C4-2B (cell line): Measurements from ENCODE around the gene ACSM5.

Experiments used
- H3K27ac ChIP-seq: fragments of 450-650 bp; 2 replicates; pipeline ENCODE4 v1.5.1; 2017
- CTCF ChIP-seq: fragments of 450-650 bp; conservative IDR thresholded peaks from 2 replicates; pipeline ENCODE4 v1.5.1; 2017; ENCODE audit warnings: mild to moderate bottlenecking
- ZFX ChIP-seq: fragments of 450-650 bp; IDR thresholded peaks from 2 replicates; pipeline ENCODE4 v1.6.1; 2017

ACSM5 gene

GRCh38 chr16:20388854-20389253, 20.5 kb upstream of the ACSM5 start:
- TF ChIP-seq CTCF (no peak), ZFX (no peak)

DNA sequence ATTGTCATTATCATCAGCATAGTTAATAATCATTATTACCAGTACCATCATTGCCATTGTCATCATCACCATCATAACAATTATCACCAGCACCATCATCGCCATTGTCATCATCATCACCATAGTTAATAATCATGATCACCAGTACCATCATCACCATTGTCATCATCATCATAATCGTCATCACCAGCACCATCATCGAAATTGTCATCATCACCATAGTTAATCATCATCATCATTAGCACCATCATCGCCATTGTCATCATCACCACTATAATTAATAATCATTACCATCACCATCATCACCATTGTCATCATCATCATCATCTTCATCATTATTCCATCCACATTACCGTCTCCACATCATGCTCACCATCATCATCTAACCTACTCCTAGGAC, 18.3 kb upstream of the ACSM5 start:
- H3K27ac ChIP-seq = no peak overlapping the region
- TF ChIP-seq CTCF = no peak
- TF ChIP-seq ZFX = no peak

More at GRCh38 chr16:20388854-20389253, 20.5 kb upstream of the ACSM5 start:
- H3K27ac ChIP-seq = no peak overlapping the region

DNA sequence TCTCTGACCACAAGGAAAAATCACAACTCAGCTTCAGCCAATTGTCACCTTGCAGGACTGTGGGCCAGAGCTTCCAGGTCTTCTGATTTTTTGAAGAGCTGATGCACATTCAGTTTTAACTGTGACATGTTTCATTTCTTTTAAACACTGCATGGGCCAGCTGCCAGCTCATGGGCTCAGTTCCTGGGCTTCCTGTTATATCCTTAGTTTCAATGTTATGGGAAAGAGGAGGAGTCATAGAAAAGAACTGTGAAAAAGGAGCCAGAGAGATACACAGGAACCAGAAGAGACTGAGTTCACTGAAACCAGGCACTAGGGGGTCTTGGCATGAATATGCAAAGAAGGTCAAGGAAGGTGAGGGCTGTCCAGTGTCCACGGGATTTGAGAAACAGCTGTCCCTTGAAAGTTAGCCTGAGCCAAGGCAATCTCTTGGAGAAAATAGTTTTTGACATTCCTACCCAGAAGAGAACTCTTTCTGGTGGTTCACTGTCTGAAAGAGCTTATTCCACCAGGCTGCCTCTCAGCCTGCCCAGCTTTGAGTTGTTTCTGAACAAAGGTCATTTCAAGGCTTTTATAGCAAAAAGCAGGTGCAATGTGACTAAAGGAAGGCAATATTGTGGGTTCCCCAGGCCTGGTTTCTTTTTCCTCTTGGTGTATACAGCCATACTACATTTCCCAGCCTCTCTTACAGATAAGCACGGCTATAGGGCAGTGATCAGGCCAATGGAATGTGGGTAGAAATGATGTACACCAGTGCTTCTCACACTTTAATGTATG, 15.3 kb upstream of the ACSM5 start:
- TF ChIP-seq ZFX = no peak
- no peak for TF ChIP-seq CTCF
- H3K27ac ChIP-seq = no peak overlapping the region

GRCh38 chr16:20395946-20396345, 13.4 kb upstream of the ACSM5 start:
- H3K27ac ChIP-seq = no peak overlapping the region
- TF ChIP-seq ZFX (no peak), CTCF (no peak)

DNA sequence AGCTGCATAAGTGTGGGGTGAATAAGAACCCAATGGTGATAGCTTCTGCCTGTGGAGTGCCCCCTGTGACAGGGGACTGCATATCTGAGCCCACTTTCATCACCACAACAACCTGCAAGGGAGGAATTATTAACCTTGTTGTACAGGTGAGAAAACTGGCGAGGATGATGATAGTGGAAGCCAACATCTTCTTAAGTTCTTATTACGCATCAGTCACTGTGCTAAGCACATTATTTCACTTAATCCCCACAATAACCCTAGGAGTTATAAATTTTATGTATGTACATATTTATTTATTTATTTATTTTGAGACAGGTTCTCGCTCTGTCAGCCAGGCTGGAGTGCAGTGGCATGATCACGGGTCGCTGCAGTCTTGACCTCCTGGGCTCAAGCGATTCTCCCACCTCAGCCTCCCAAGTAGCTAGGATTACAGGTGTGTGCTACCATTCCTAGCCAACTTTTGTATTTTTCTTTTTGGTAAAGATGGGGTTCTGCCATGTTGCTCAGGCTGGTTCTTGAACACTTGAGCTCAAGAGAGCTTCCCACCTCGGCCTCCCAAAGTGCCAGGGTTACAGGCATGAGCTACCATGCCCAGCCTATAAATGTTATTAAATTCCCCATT, 12.4 kb upstream of the ACSM5 start:
- no peak overlapping the region for H3K27ac ChIP-seq
- TF ChIP-seq ZFX = no peak
- no peak for TF ChIP-seq CTCF

GRCh38 chr16:20397468-20398074, 11.8 kb upstream of the ACSM5 start:
- H3K27ac ChIP-seq = no peak overlapping the region
- TF ChIP-seq ZFX = no peak
- TF ChIP-seq CTCF = no peak

GRCh38 chr16:20398603-20399002, 10.7 kb upstream of the ACSM5 start:
- no peak overlapping the region for H3K27ac ChIP-seq
- TF ChIP-seq ZFX (no peak), CTCF (no peak)
